A549 (cell line): ENCODE data around the gene TTYH3.

Experiments
- CBX2 ChIP-seq: fragments of 200-600 bp; sonication (generic); IDR thresholded peaks from 2 replicates; pipeline ENCODE4 v1.6.1; 2016; ENCODE audit warnings: low read depth, mild to moderate bottlenecking, borderline replicate concordance
- CHD2 ChIP-seq: fragments of 150-350 bp; IDR thresholded peaks from 2 replicates; pipeline ENCODE4 v1.6.1; 2014; ENCODE audit warnings: low read length; ENCODE audit not compliant: partially characterized antibody
- CTCF ChIP-seq: fragments of >200 bp; sonication (Bioruptor Twin); formaldehyde crosslinking; IDR thresholded peaks from 3 replicates; pipeline ENCODE4 v1.5.1; 2016
- JUNB ChIP-seq: fragments of >200 bp; sonication (Bioruptor Twin); formaldehyde crosslinking; IDR thresholded peaks from 2 replicates; pipeline ENCODE4 v1.6.1; 2016
- NR3C1 ChIP-seq: fragments of >200 bp; sonication (Bioruptor Twin); formaldehyde crosslinking; IDR thresholded peaks from 3 replicates; pipeline ENCODE4 v1.6.1; 2017
- RAD21 ChIP-seq, 2 experiments: fragments of >200 bp in 1 of 2; sonication (Bioruptor Twin) in 1 of 2; formaldehyde crosslinking in 1 of 2; IDR thresholded peaks in 1 of 2; conservative IDR thresholded peaks in 1 of 2; 2 replicates in 1 of 2; 3 replicates in 1 of 2; pipeline ENCODE4 v1.6.1; 2012 to 2018; ENCODE audit warnings: inconsistent platforms in 1 of 2
- SMC3 ChIP-seq: fragments of >200 bp; sonication (Bioruptor Twin); formaldehyde crosslinking; IDR thresholded peaks from 3 replicates; pipeline ENCODE4 v1.6.1; 2018; ENCODE audit warnings: inconsistent platforms
- USF2 ChIP-seq: fragments of 450-650 bp; IDR thresholded peaks from 2 replicates; pipeline ENCODE4 v1.6.1; 2014; ENCODE audit warnings: antibody characterized with exemption
- TF ChIP-seq, protein P1 (sequence below): fragments of 200-600 bp; sonication (generic); IDR thresholded peaks from 2 replicates; pipeline ENCODE4 v1.6.1; 2016; ENCODE audit warnings: antibody characterized with exemption, mild to moderate bottlenecking, moderate library complexity

DNA sequence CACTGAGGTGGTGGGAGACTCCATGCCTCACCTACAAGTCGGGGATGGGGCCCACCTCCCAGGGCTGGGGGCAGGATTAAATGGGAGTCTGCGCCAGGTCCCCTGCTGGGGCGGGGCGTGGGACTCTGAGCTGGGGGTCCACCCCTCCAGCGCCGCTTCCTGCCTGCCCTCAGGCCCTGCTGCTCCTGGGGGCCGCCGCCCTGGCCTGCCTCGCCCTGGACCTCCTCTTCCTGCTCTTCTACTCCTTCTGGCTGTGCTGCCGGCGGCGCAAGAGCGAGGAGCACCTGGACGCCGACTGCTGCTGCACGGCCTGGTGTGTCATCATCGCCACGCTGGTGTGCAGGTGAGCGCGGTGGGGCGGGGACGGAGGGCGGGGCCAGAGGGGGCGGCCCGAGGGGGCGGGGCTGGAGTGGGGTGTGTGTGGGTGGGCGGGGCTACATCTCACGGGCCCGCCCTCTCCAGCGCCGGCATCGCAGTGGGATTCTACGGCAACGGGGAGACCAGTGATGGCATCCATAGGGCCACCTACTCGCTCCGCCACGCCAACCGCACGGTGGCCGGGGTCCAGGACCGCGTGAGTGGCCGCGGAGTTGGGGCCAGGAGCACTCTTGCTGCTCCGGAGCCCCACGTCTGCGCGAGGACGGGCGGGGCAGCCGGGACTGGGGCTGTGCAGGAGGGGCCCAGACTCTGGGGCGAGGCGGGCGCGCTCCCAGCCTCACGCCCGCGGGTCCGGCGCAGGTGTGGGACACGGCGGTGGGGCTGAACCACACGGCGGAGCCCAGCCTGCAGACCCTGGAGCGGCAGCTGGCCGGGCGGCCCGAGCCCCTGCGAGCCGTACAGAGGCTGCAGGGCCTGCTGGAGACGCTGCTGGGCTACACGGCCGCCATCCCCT lies 15.1 kb downstream of the TTYH3 start:
- TF ChIP-seq, protein P1, sequence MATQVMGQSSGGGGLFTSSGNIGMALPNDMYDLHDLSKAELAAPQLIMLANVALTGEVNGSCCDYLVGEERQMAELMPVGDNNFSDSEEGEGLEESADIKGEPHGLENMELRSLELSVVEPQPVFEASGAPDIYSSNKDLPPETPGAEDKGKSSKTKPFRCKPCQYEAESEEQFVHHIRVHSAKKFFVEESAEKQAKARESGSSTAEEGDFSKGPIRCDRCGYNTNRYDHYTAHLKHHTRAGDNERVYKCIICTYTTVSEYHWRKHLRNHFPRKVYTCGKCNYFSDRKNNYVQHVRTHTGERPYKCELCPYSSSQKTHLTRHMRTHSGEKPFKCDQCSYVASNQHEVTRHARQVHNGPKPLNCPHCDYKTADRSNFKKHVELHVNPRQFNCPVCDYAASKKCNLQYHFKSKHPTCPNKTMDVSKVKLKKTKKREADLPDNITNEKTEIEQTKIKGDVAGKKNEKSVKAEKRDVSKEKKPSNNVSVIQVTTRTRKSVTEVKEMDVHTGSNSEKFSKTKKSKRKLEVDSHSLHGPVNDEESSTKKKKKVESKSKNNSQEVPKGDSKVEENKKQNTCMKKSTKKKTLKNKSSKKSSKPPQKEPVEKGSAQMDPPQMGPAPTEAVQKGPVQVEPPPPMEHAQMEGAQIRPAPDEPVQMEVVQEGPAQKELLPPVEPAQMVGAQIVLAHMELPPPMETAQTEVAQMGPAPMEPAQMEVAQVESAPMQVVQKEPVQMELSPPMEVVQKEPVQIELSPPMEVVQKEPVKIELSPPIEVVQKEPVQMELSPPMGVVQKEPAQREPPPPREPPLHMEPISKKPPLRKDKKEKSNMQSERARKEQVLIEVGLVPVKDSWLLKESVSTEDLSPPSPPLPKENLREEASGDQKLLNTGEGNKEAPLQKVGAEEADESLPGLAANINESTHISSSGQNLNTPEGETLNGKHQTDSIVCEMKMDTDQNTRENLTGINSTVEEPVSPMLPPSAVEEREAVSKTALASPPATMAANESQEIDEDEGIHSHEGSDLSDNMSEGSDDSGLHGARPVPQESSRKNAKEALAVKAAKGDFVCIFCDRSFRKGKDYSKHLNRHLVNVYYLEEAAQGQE, result no peak
- no peak for TF ChIP-seq RAD21 (conservative IDR thresholded peaks at IDR 0.05 in 1 of 2, IDR thresholded peaks at IDR 0.05 in 1 of 2)
- no peak for TF ChIP-seq USF2
- TF ChIP-seq JUNB, result no peak
- no peak for TF ChIP-seq NR3C1
- no peak for TF ChIP-seq CTCF
- no peak for TF ChIP-seq SMC3
- no peak for TF ChIP-seq CBX2
- TF ChIP-seq CHD2, result no peak
